Measurements from ENCODE around the gene CWC27.

DNA sequence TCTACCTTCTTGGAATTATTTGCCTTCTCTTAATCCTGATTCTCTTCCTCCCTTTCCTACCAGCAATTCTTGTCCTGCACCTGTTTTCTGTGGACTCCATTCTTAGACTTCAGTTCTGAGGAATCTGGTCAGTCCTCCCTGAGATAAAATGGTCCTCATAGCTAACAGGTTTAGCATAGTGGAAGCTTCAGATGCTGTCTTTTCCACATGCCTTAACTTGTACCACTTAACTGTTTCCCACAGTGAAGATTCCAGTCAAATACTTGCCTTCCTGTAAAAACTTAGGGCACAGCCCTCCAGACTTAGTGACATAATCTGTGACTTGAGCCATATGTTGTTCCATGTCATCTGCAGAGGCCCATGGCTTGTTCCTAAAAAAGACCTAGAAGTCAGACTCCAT is 261.3 kb downstream of the CWC27 start:
- no peak for TF ChIP-seq POLR2AphosphoS5 (IDR thresholded peaks at IDR 0.05; ENCODE audit: low read depth, low read length)
- TF ChIP-seq TAF1 (IDR thresholded peaks at IDR 0.05; ENCODE audit: low read depth, low read length) = no peak
